ENCODE results near the gene MT1F. TPM values are rescaled to one million over a fixed set of nuclear protein-coding genes. Genes with fewer than 3 reads are reported as not detected.

MT1F gene
- polyA plus RNA-seq, 1 donor from 2014 or later: 1.8 TPM

DNA sequence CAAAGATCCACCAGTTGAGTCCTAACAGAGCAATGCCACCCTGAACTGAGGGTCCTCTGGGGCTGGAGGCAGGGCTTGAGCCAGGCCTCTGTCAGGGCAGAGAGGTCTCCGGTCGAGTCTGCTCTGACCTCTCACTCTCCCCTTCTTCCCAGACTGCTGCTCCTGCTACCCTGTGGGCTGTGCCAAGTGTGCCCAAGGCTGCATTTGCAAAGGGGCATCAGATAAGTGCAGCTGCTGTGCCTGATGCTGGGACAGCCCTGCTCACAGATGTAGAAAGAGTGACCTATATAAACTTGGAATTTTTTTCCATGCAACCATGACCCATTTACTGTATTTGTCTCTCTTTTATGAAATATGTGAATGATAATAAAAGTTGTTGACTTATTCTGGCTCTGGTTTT lies 8.5 kb upstream of the MT1F start:
- H3K27ac ChIP-seq (ENCODE audit: low read length): no peak overlapping the region
- no peak overlapping the region for H2AFZ ChIP-seq (ENCODE audit: low read depth, low read length)
- H3K9me2 ChIP-seq (ENCODE audit: insufficient read depth, low read length): no peaks in the 10 kb centered on the region
- H3K9ac ChIP-seq (ENCODE audit: low read length): no peak overlapping the region
- H3F3A ChIP-seq (ENCODE audit: insufficient read depth, low read length, poor library complexity, severe bottlenecking): no peaks in the 10 kb centered on the region
- peaks cover 54% of the 10 kb centered on the region for H3K27me3 ChIP-seq (ENCODE audit: insufficient read depth, low read depth, low read length)
- no peak overlapping the region for H3K4me2 ChIP-seq (ENCODE audit: low read length)
- H3K79me2 ChIP-seq (replicated peaks; ENCODE audit: insufficient read depth, low read length): no peaks in the 10 kb centered on the region
- H3K4me3 ChIP-seq (ENCODE audit: low read length): no peak overlapping the region
- H3K9me3 ChIP-seq (ENCODE audit: low read length): no peaks in the 10 kb centered on the region
- H4K20me1 ChIP-seq (ENCODE audit: insufficient read depth): no peaks in the 10 kb centered on the region
- TF ChIP-seq RAD21 (conservative IDR thresholded peaks at IDR 0.05): no peak
- no peak for TF ChIP-seq TAF1 (IDR thresholded peaks at IDR 0.05; ENCODE audit: low read depth)
- TF ChIP-seq, protein P1, sequence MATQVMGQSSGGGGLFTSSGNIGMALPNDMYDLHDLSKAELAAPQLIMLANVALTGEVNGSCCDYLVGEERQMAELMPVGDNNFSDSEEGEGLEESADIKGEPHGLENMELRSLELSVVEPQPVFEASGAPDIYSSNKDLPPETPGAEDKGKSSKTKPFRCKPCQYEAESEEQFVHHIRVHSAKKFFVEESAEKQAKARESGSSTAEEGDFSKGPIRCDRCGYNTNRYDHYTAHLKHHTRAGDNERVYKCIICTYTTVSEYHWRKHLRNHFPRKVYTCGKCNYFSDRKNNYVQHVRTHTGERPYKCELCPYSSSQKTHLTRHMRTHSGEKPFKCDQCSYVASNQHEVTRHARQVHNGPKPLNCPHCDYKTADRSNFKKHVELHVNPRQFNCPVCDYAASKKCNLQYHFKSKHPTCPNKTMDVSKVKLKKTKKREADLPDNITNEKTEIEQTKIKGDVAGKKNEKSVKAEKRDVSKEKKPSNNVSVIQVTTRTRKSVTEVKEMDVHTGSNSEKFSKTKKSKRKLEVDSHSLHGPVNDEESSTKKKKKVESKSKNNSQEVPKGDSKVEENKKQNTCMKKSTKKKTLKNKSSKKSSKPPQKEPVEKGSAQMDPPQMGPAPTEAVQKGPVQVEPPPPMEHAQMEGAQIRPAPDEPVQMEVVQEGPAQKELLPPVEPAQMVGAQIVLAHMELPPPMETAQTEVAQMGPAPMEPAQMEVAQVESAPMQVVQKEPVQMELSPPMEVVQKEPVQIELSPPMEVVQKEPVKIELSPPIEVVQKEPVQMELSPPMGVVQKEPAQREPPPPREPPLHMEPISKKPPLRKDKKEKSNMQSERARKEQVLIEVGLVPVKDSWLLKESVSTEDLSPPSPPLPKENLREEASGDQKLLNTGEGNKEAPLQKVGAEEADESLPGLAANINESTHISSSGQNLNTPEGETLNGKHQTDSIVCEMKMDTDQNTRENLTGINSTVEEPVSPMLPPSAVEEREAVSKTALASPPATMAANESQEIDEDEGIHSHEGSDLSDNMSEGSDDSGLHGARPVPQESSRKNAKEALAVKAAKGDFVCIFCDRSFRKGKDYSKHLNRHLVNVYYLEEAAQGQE (IDR thresholded peaks at IDR 0.05; ENCODE audit: borderline replicate concordance): no peak
- TF ChIP-seq EZH2 (IDR thresholded peaks at IDR 0.05; ENCODE audit: borderline replicate concordance, insufficient read depth, low read length, poor library complexity, severe bottlenecking): no peak
- TF ChIP-seq, protein P2, sequence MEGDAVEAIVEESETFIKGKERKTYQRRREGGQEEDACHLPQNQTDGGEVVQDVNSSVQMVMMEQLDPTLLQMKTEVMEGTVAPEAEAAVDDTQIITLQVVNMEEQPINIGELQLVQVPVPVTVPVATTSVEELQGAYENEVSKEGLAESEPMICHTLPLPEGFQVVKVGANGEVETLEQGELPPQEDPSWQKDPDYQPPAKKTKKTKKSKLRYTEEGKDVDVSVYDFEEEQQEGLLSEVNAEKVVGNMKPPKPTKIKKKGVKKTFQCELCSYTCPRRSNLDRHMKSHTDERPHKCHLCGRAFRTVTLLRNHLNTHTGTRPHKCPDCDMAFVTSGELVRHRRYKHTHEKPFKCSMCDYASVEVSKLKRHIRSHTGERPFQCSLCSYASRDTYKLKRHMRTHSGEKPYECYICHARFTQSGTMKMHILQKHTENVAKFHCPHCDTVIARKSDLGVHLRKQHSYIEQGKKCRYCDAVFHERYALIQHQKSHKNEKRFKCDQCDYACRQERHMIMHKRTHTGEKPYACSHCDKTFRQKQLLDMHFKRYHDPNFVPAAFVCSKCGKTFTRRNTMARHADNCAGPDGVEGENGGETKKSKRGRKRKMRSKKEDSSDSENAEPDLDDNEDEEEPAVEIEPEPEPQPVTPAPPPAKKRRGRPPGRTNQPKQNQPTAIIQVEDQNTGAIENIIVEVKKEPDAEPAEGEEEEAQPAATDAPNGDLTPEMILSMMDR (IDR thresholded peaks at IDR 0.05; ENCODE audit: poor library complexity, severe bottlenecking): no peak
- TF ChIP-seq MXI1 (conservative IDR thresholded peaks at IDR 0.05; ENCODE audit: poor library complexity, severe bottlenecking): no peak
- TF ChIP-seq POLR2AphosphoS5 (IDR thresholded peaks at IDR 0.05): no peak
- no peak for TF ChIP-seq EP300 (conservative IDR thresholded peaks at IDR 0.05; ENCODE audit: poor library complexity, severe bottlenecking)
- no peak for TF ChIP-seq SMC3 (conservative IDR thresholded peaks at IDR 0.05; ENCODE audit: poor library complexity)
- H3K36me3 ChIP-seq (ENCODE audit: insufficient read depth, low read length): no peaks in the 10 kb centered on the region

DNA sequence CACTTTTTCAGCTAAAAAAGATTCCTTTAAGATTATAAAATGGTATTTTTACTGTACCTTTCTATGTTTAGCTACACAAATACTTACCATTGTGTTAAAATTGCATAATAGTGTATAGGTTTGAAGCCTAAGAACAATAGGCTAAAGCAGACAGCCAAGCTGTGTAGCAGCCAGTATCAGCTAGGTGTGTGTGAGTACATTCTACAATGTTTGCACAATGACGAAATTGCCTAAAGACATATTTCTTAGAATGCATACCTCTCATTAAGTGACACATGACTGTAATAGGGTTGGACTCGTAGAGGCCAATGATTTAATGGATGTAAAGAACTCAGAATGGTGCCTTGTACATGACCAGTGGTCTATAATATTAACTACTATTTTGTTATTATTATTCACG lies 7.9 kb upstream of the MT1F start:
- Histone ChIP-seq H3K27me3 (ENCODE audit: insufficient read depth, low read depth, low read length) (peaks cover 48% of the 10 kb centered on the region), H4K20me1 (ENCODE audit: insufficient read depth) (no peaks in the 10 kb centered on the region), H3K9me3 (ENCODE audit: low read length) (no peaks in the 10 kb centered on the region), H3K79me2 (replicated peaks; ENCODE audit: insufficient read depth, low read length) (no peaks in the 10 kb centered on the region), H3K9ac (ENCODE audit: low read length) (no peak overlapping the region), H3K27ac (ENCODE audit: low read length) (no peak overlapping the region), H3K36me3 (ENCODE audit: insufficient read depth, low read length) (no peaks in the 10 kb centered on the region), H3F3A (ENCODE audit: insufficient read depth, low read length, poor library complexity, severe bottlenecking) (no peaks in the 10 kb centered on the region), H2AFZ (ENCODE audit: low read depth, low read length) (no peak overlapping the region), H3K9me2 (ENCODE audit: insufficient read depth, low read length) (no peaks in the 10 kb centered on the region), H3K4me2 (ENCODE audit: low read length) (no peak overlapping the region), H3K4me3 (ENCODE audit: low read length) (no peak overlapping the region)
- no peak for TF ChIP-seq SMC3 (conservative IDR thresholded peaks at IDR 0.05; ENCODE audit: poor library complexity)
- TF ChIP-seq MXI1 (conservative IDR thresholded peaks at IDR 0.05; ENCODE audit: poor library complexity, severe bottlenecking): no peak
- no peak for TF ChIP-seq EZH2 (IDR thresholded peaks at IDR 0.05; ENCODE audit: borderline replicate concordance, insufficient read depth, low read length, poor library complexity, severe bottlenecking)
- no peak for TF ChIP-seq EP300 (conservative IDR thresholded peaks at IDR 0.05; ENCODE audit: poor library complexity, severe bottlenecking)
- TF ChIP-seq TAF1 (IDR thresholded peaks at IDR 0.05; ENCODE audit: low read depth): no peak
- TF ChIP-seq POLR2AphosphoS5 (IDR thresholded peaks at IDR 0.05): no peak
- TF ChIP-seq, protein P2 (IDR thresholded peaks at IDR 0.05; ENCODE audit: poor library complexity, severe bottlenecking): no peak
- TF ChIP-seq, protein P1 (IDR thresholded peaks at IDR 0.05; ENCODE audit: borderline replicate concordance): no peak
- TF ChIP-seq RAD21 (conservative IDR thresholded peaks at IDR 0.05): no peak

All from neural cell (in vitro differentiated cells).